K562 (cell line): ENCODE results near the gene SEPTIN8.

Source experiments
- KLF13 ChIP-seq: fragments of 450-650 bp; IDR thresholded peaks from 2 replicates; pipeline ENCODE4 v1.6.1; 2016; ENCODE audit warnings: missing genetic modification characterization, low read depth, mild to moderate bottlenecking, missing compliant biosample characterization, moderate library complexity, borderline replicate concordance
- MAFK ChIP-seq: IDR thresholded peaks from 2 replicates; pipeline ENCODE4 v1.6.1; 2011; ENCODE audit warnings: low read length, improper control_type of control experiment
- RBM17 ChIP-seq: fragments of 200-400 bp; formaldehyde crosslinking; IDR thresholded peaks from 2 replicates; pipeline ENCODE4 v1.6.1; 2017; ENCODE audit warnings: low read depth, mild to moderate bottlenecking, low read length, borderline replicate concordance
- ZNF431 ChIP-seq: sonication (generic); formaldehyde crosslinking; IDR thresholded peaks from 2 replicates; pipeline ENCODE4 v1.8.0; 2022; ENCODE audit warnings: mild to moderate bottlenecking, missing genetic modification reagents
- ZSCAN29 ChIP-seq: fragments of 450-650 bp; IDR thresholded peaks from 2 replicates; pipeline ENCODE4 v1.6.1; 2017
- TF ChIP-seq, protein P1 (sequence below), 3 experiments: IDR thresholded peaks in 2 of 3; conservative IDR thresholded peaks in 1 of 3; 2 replicates each; pipeline ENCODE4 v1.5.1; 2011 to 2012; ENCODE audit warnings: low read length in 3 of 3, mild to moderate bottlenecking in 3 of 3, control low read depth in 2 of 3, improper control_type of control experiment in 1 of 3, inconsistent platforms in 1 of 3, low read depth in 1 of 3, mixed read lengths in 1 of 3, moderate library complexity in 1 of 3; ENCODE audit not compliant: insufficient read depth in 2 of 3

DNA sequence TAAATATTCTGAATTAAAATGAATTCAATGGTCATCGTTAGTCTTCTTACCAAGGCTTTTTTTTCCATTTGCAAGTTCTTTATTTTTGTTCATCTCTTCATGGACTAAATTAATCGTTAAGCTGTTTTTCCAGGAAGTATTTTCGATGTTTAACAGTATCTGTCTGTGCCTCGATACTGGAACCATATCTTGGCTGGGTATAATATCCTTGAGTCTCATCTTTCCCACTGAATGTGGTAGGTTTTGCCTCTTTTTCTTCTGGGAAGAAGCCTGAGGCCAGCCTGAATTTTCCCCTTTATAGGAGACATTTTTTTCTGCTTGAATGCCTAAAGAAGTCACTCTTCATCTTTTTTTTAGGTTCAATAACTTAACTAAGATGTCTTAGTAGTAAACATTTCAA, 4.0 kb upstream of the SEPTIN8 start:
- TF ChIP-seq RBM17: no peak
- no peak for TF ChIP-seq ZNF431 (CRISPR knock-in tag)
- TF ChIP-seq, protein P1, sequence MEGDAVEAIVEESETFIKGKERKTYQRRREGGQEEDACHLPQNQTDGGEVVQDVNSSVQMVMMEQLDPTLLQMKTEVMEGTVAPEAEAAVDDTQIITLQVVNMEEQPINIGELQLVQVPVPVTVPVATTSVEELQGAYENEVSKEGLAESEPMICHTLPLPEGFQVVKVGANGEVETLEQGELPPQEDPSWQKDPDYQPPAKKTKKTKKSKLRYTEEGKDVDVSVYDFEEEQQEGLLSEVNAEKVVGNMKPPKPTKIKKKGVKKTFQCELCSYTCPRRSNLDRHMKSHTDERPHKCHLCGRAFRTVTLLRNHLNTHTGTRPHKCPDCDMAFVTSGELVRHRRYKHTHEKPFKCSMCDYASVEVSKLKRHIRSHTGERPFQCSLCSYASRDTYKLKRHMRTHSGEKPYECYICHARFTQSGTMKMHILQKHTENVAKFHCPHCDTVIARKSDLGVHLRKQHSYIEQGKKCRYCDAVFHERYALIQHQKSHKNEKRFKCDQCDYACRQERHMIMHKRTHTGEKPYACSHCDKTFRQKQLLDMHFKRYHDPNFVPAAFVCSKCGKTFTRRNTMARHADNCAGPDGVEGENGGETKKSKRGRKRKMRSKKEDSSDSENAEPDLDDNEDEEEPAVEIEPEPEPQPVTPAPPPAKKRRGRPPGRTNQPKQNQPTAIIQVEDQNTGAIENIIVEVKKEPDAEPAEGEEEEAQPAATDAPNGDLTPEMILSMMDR (IDR thresholded peaks at IDR 0.05 in 2 of 3, conservative IDR thresholded peaks at IDR 0.05 in 1 of 3; ENCODE audit: insufficient read depth in 2 of 3, low read depth in 1 of 3, low read length in 3 of 3): no peak
- TF ChIP-seq KLF13 (tag): no peak
- TF ChIP-seq MAFK: no peak
- no peak for TF ChIP-seq ZSCAN29
